ENCODE measurements around the gene SCAMP3. TPM values are rescaled to one million over a fixed set of nuclear protein-coding genes. Genes with fewer than 3 reads are reported as not detected.

Gene SCAMP3
- total RNA-seq, 1 donor from 2014 or later: 58.7 TPM

DNA sequence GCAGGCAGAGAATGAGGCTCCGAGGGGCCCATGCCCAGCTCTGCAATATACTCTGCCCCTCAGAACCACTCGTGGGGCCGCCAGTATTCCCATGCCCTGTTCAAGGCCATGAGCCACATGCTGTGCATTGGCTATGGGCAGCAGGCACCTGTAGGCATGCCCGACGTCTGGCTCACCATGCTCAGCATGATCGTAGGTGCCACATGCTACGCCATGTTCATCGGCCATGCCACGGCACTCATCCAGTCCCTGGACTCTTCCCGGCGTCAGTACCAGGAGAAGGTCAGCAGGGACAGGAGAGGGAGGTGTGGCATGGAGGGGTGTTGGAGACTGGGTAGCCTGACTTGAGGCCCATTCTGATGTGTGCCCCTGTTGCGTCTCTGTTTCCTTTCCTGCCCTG is 22.3 kb upstream of the SCAMP3 start:
- H3K27me3 Mint-ChIP-seq: no peaks in the 10 kb centered on the region
- no peak overlapping the region for H3K27ac Mint-ChIP-seq
- TF ChIP-seq, protein P1, sequence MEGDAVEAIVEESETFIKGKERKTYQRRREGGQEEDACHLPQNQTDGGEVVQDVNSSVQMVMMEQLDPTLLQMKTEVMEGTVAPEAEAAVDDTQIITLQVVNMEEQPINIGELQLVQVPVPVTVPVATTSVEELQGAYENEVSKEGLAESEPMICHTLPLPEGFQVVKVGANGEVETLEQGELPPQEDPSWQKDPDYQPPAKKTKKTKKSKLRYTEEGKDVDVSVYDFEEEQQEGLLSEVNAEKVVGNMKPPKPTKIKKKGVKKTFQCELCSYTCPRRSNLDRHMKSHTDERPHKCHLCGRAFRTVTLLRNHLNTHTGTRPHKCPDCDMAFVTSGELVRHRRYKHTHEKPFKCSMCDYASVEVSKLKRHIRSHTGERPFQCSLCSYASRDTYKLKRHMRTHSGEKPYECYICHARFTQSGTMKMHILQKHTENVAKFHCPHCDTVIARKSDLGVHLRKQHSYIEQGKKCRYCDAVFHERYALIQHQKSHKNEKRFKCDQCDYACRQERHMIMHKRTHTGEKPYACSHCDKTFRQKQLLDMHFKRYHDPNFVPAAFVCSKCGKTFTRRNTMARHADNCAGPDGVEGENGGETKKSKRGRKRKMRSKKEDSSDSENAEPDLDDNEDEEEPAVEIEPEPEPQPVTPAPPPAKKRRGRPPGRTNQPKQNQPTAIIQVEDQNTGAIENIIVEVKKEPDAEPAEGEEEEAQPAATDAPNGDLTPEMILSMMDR (conservative IDR thresholded peaks at IDR 0.05): no peak
- H3K36me3 Mint-ChIP-seq: peaks cover 14% of the 10 kb centered on the region
- H3K4me1 Mint-ChIP-seq (ENCODE audit: unreplicated experiment): peaks cover 2% of the 10 kb centered on the region
- H3K9me3 Mint-ChIP-seq: no peaks in the 10 kb centered on the region
- no peak overlapping the region for H3K4me3 Mint-ChIP-seq
- DNase-seq (ENCODE audit: extremely low spot score, unreplicated experiment): no peak

DNA sequence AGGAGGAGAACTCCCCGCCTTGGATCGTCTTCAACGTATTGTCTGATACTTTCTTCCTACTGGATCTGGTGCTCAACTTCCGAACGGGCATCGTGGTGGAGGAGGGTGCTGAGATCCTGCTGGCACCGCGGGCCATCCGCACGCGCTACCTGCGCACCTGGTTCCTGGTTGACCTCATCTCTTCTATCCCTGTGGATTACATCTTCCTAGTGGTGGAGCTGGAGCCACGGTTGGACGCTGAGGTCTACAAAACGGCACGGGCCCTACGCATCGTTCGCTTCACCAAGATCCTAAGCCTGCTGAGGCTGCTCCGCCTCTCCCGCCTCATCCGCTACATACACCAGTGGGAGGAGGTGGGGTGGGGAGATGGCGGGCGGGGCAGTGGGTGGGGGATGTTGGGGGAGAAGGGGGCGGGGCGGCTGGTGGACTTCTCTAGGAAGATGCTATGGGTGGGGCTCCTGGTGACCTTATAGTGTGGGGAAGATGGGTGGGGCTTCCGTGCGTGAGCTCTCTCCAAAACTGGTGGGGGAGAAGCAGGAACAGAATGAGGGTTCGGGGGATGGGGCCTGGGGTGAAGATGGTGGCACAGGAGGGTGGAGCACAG is 20.4 kb upstream of the SCAMP3 start:
- Mint-ChIP-seq H3K4me1 (ENCODE audit: unreplicated experiment) (peaks cover 13% of the 10 kb centered on the region), H3K9me3 (no peaks in the 10 kb centered on the region), H3K27ac (no peak overlapping the region), H3K36me3 (peaks cover 10% of the 10 kb centered on the region), H3K4me3 (no peak overlapping the region), H3K27me3 (no peaks in the 10 kb centered on the region)
- DNase-seq (ENCODE audit: extremely low spot score, unreplicated experiment): no peak
- TF ChIP-seq, protein P1 (conservative IDR thresholded peaks at IDR 0.05): no peak

DNA sequence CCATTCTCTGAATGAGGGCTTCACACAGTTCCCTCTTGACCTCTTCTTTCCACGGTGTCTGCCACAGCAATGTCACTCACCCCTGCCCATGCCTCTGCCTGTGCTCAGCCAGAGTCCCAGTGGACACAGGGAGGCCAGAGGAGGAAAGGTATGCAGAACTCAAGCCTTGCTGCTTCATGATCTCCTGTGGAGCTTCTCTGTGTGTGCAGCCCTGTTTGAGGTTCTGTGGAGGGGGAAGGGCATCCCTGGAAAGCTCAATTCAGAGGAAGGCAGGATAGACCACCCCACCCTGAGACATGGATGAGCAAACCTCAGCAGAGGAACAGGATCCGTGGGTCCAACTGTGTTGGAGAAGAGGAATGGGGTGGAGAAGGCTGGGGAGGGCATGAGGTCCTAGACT is 17.1 kb upstream of the SCAMP3 start:
- Mint-ChIP-seq H3K36me3 (peaks cover 10% of the 10 kb centered on the region), H3K27ac (no peak overlapping the region)
- DNase-seq (ENCODE audit: extremely low spot score, unreplicated experiment): no peak

DNA sequence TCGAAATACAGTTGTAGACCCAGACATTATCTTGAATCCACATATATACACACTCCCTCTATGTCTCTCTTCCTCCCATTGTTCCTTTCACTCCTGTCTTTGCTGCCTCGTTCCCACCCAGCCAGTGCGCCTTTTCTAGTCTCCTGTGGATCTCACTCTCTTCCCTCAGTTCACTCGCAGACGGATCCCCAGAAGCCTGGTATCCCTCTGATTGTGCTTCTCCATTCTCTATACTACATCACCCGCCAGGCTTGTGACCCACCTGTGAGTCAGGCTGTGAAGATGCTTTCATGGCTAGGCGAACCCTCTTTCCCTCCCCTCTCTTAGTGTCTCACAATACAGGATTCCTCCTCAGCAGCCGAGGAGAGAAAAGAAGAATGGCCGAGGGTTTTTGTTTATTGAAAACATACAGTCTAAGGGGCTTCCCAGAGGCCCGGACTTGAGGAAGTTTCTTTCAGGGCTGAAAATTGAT is 16.6 kb upstream of the SCAMP3 start:
- TF ChIP-seq, protein P1 (conservative IDR thresholded peaks at IDR 0.05): no peak
- DNase-seq (ENCODE audit: extremely low spot score, unreplicated experiment): no peak
- H3K4me1 Mint-ChIP-seq (ENCODE audit: unreplicated experiment): peaks cover 26% of the 10 kb centered on the region
- H3K27me3 Mint-ChIP-seq: no peaks in the 10 kb centered on the region
- no peaks in the 10 kb centered on the region for H3K9me3 Mint-ChIP-seq
- peaks cover 10% of the 10 kb centered on the region for H3K36me3 Mint-ChIP-seq
- H3K4me3 Mint-ChIP-seq: peak overlapping the region; percentile 80
- H3K27ac Mint-ChIP-seq: no peak overlapping the region

More for the DNA sequence above, 17.1 kb upstream of the SCAMP3 start:
- Mint-ChIP-seq H3K4me3 (peak overlapping the region; percentile 49), H3K27me3 (no peaks in the 10 kb centered on the region), H3K4me1 (ENCODE audit: unreplicated experiment) (peaks cover 24% of the 10 kb centered on the region), H3K9me3 (no peaks in the 10 kb centered on the region)
- TF ChIP-seq, protein P1 (conservative IDR thresholded peaks at IDR 0.05): no peak

DNA sequence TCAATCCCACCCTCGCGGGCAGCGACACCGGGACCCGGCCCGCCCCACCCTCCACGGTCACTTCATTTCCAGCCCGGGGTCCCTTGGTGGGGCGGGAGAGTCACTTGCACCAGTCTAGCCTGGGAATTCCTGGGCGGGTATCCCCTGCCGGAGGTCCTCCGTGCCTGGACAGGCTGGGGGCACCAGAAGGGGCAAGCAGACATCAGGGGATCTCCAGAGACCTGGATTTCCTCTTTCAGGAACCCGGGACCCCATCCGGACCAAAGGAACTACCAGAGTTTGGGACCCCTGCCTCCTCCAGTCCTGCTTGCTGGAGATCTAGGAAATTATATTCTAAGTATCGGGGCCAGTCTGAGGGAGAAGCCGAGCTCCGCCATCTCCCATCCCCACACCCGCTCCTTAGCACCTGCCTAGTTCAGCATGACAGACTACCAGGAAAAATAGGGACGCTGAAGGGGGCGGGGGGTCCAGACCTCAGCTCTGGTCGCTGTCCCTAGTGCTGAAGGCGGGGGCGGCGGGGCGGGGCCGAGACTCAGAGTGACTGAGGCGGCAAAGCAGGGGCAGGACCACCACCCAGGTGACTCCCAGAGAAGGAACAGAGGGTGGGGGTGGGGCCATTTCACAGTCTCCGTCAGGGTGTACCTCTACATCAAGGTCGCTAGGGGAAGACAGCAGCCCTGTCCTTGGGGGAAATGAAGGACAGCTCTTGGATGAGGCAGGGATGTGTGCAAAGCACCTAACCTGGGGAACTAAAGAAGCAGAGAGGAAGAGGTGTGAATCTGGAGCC is 15.9 kb upstream of the SCAMP3 start:
- Mint-ChIP-seq H3K27ac (no peak overlapping the region), H3K4me3 (peak overlapping the region; percentile 80), H3K4me1 (ENCODE audit: unreplicated experiment) (peaks cover 30% of the 10 kb centered on the region), H3K9me3 (no peaks in the 10 kb centered on the region), H3K36me3 (peaks cover 10% of the 10 kb centered on the region), H3K27me3 (no peaks in the 10 kb centered on the region)
- TF ChIP-seq, protein P1 (conservative IDR thresholded peaks at IDR 0.05): peak; percentile 62
- DNase-seq (ENCODE audit: extremely low spot score, unreplicated experiment): no peak

Data from type B pancreatic cell (in vitro differentiated cells).